ENCODE results near the gene MRPL53. TPM values are rescaled to one million over a fixed set of nuclear protein-coding genes. Genes with fewer than 3 reads are reported as not detected.

The MRPL53 gene
- total and polyA plus RNA-seq, 2 of the 13 experiments (the other 11 are each of a cell fraction or from before 2014, with no cell fraction given): 34.3 to 51.9 TPM

- TF ChIP-seq ZNF574 (CRISPR knock-in tag; IDR thresholded peaks at IDR 0.05) (0 out of 2 replicates have a peak, but pooled peaks have one; percentile 27), SNAPC2 (CRISPR knock-in tag; IDR thresholded peaks at IDR 0.05) (no peak), RNF219 (CRISPR knock-in tag; IDR thresholded peaks at IDR 0.05) (0 out of 2 replicates have a peak, but pooled peaks have one; percentile 32), ZNF646 (CRISPR knock-in tag; IDR thresholded peaks at IDR 0.05) (0 out of 2 replicates have a peak, but pooled peaks have one; percentile 25), DDIT3 (CRISPR knock-in tag; IDR thresholded peaks at IDR 0.05) (no peak), ZFP82 (CRISPR knock-in tag; IDR thresholded peaks at IDR 0.05; ENCODE audit: borderline replicate concordance) (no peak), ZNF468 (CRISPR knock-in tag; IDR thresholded peaks at IDR 0.05) (no peak), ZBTB1 (CRISPR knock-in tag; IDR thresholded peaks at IDR 0.05; ENCODE audit: borderline replicate concordance) (no peak), GMEB2 (CRISPR knock-in tag; IDR thresholded peaks at IDR 0.05; ENCODE audit: low read depth) (no peak), WIZ (CRISPR knock-in tag; IDR thresholded peaks at IDR 0.05) (no peak), ZNF589 (CRISPR knock-in tag; conservative IDR thresholded peaks at IDR 0.05) (no peak), SIN3A (IDR thresholded peaks at IDR 0.05; ENCODE audit: borderline replicate concordance, low read depth, low read length) (no peak), HDAC2 (CRISPR knock-in tag; IDR thresholded peaks at IDR 0.05) (peak; percentile 59), AHR (CRISPR knock-in tag; IDR thresholded peaks at IDR 0.05) (no peak), NFE2L1 (CRISPR knock-in tag; IDR thresholded peaks at IDR 0.05; ENCODE audit: borderline replicate concordance) (no peak)
Observed at GRCh38 chr2:74447230-74447999, 25.1 kb downstream of the MRPL53 start (continued).

Measured in HepG2 (cell line).